ENCODE results near the gene SLC6A4.
A peak's percentile ranks its signal among the peaks of the same experiment; 100 is the strongest.
"Not testable (repeated sequence)": the region's sequence is repeated elsewhere in the genome, so short reads cannot be mapped to it uniquely, and the experiment has no call there.

SLC6A4 gene

DNA sequence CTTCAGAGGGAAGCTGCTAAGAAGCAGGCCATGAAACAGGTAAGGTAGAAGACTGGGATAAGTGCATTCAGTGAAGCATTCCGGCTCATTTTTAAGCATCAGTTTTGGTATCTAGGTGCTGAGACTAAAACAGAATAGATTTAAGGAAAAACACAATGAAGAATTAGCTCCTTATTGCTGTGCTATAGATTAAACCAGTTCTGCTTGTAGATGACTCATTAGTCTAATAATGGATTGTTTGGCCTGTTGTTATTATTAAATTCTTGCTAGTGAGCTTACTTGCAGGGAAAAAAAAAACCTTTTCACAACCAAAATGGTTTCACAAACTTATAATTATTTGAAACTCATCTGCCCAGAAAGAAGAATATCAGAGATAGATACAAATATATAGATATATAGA lies 62.9 kb downstream of the SLC6A4 start:
- DNase-seq (ENCODE audit: low spot score): no peak

- no peak for DNase-seq (ENCODE audit: low spot score)
These were observed 65.0 kb downstream of the SLC6A4 start for GRCh38 chr17:30170415-30170987.

DNA sequence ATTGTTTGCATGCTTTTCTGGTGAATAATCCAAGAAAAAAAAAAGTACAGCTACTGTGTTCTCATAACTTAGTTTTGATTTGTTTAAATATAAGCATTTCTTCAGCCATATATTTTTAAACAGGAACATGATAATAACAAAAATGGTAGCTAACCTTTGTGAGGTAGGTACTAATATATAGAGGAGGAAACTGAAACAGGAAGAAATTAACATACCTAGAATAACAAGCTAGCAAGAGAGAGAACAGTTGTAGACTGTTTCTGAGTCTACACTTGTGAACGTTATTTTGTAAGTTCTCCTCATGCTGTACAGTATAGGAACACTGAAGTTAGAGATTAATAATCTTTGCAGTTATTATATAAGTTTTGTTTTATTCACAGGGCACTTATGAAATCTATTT lies 69.5 kb downstream of the SLC6A4 start:
- DNase-seq (ENCODE audit: low spot score): no peak

- no peak for DNase-seq (ENCODE audit: low spot score)
These were observed 70.3 kb downstream of the SLC6A4 start for GRCh38 chr17:30165147-30165546.

DNA sequence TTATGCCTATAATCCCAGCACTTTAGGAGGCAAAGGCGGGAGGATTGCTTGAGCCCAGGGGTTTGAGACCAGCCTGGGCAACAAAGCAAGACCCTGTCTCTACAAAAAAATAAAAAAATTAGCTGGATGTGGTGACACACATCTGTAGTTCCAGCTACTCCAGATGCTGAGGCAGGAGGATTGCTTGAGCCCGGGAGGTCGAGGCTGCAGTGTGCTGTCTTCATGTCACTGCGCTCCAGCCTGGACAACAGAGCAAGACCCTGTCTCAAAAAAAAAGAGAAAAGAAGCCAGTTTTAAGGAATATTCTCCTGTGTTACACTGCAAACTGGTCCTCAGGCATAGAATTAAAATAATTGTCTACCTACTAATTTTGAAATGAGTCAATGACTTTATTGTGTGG lies 71.0 kb downstream of the SLC6A4 start:
- DNase-seq (ENCODE audit: low spot score): no peak

- peak; percentile 10 for DNase-seq (ENCODE audit: low spot score)
These were observed 73.9 kb downstream of the SLC6A4 start for GRCh38 chr17:30161601-30162000.

GRCh38 chr17:30160419-30161172 lies 74.9 kb downstream of the SLC6A4 start:
- no peak for DNase-seq (ENCODE audit: low spot score)

- no peak for DNase-seq (ENCODE audit: low spot score)
These were observed 76.4 kb downstream of the SLC6A4 start for GRCh38 chr17:30158896-30159625.

- no peak for DNase-seq (ENCODE audit: low spot score)
These were observed 80.1 kb downstream of the SLC6A4 start for GRCh38 chr17:30155389-30155788.

- no peak for DNase-seq (ENCODE audit: low spot score)
These were observed 82.0 kb downstream of the SLC6A4 start for GRCh38 chr17:30153463-30153862.

DNA sequence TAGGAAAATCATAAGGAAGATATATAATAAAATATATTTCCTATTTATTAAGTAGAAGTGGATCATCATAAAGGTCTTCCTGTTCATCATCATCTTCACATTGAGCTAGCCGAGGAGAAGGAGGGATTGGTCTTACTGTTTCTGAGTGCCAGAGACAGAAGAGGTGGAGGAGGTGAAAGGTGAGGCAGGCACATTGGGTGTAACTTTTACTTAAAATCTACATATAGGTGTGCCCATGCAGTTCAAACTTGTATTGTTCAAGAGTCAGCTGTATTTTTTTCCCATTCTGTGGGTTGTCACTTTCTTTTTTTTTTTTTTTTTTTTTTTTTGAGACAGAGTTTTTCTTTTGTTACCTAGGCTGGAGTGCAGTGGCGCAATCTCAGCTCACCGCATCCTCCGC lies 84.0 kb downstream of the SLC6A4 start:
- no peak for DNase-seq (ENCODE audit: low spot score)

- no peak for DNase-seq (ENCODE audit: low spot score)
These were observed 87.1 kb downstream of the SLC6A4 start for GRCh38 chr17:30148376-30148775.

GRCh38 chr17:30147860-30148259 lies 87.6 kb downstream of the SLC6A4 start:
- not testable (repeated sequence) for DNase-seq (ENCODE audit: low spot score)
